ENCODE measurements around the gene RUBCN.
"Not testable (repeated sequence)": the region's sequence is repeated elsewhere in the genome, so short reads cannot be mapped to it uniquely, and the experiment has no call there.

RUBCN gene

GRCh38 chr3:197737319-197737649, 580 bp upstream of the RUBCN start:
- peak overlapping the region; percentile 95 for H3K4me3 ChIP-seq (ENCODE audit: low read length)
- DNase-seq (ENCODE audit: low read depth, low spot score), result no peak

GRCh38 chr3:197736010-197736490, 654 bp downstream of the RUBCN start:
- H3K4me3 ChIP-seq (ENCODE audit: low read length), result peak overlapping the region; percentile 85
- DNase-seq (ENCODE audit: low read depth, low spot score), result no peak

DNA sequence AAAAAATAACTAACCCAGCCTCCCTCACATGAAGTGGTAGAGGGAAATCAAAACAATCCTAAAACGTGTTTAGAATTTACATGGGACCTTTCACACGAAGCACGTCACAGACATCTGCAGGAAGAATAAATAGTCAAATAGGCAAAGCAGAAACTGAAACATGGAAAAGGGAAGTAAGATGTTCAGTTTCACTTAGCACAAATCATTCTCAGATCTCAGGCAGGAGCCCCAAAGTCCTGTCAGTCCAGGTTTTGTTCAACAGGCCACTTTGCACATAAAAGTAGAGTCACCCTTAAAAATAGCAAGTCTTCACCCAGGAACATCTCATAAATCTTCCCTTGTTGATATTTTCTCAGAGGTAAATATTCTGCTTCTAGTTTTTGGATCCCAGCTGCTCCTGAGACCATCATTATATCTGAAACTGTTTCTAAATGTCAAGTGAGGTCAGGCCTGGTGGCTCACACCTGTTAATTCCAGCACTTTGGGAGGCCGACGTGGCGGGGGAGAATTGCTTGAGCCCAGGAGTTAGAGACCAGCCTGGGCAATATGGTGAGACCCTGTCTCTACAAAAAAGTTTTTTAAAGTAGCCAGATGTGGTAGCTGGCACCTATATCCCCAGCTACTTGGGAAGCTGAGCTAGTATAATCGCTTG, 1.9 kb downstream of the RUBCN start:
- H3K4me3 ChIP-seq (ENCODE audit: low read length), result no peak overlapping the region

GRCh38 chr3:197733042-197733441, 3.7 kb downstream of the RUBCN start:
- no peak overlapping the region for H3K4me3 ChIP-seq (ENCODE audit: low read length)
- no peak for DNase-seq (ENCODE audit: low read depth, low spot score)

More for the DNA sequence above, 1.9 kb downstream of the RUBCN start:
- DNase-seq (ENCODE audit: low read depth, low spot score), result no peak

GRCh38 chr3:197731483-197731882, 5.2 kb downstream of the RUBCN start:
- not testable (repeated sequence) for H3K4me3 ChIP-seq (ENCODE audit: low read length); DNase-seq (ENCODE audit: low read depth, low spot score)

DNA sequence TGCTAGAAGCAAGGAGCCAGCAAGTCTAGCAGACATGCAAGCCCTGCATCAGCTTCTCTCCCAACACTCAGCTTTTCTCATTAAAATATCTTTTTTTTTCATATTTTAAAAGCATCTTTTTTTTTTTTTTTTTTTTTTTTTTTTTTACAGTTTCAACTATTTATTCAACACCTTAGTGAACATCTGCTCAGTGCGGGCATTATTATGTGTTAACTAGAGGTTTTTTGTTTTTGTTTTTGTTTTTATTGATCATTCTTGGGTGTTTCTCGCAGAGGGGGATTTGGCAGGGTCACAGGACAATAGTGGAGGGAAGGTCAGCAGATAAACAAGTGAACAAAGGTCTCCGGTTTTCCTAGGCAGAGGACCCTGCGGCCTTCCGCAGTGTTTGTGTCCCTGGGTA, 5.9 kb downstream of the RUBCN start:
- not testable (repeated sequence) for DNase-seq (ENCODE audit: low read depth, low spot score); H3K4me3 ChIP-seq (ENCODE audit: low read length)

- peak; percentile 62 for DNase-seq (ENCODE audit: low read depth, low spot score)
- H3K4me3 ChIP-seq (ENCODE audit: low read length), result no peak overlapping the region
These were observed 6.5 kb downstream of the RUBCN start for GRCh38 chr3:197730200-197730599.

DNA sequence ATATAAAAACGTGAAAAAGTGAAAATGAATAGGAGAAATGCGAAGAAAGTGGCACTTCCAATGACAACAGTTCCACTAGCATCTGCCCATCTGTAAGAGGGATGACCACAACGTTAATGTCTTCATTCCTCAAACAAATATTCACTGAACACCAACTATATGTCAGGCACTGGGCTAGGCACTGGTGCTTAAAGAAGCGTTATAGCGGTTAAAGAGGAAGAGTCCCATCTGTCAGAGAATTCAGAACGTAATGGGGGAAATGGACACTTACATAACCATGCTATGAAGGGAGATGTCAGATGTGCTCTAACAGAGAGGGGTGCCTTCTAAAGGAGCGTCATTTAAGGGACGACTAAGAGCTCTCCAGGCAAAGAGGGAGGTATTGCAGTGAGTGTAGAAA, 8.2 kb downstream of the RUBCN start:
- DNase-seq (ENCODE audit: low read depth, low spot score), result no peak
- no peak overlapping the region for H3K4me3 ChIP-seq (ENCODE audit: low read length)

- not testable (repeated sequence) for DNase-seq (ENCODE audit: low read depth, low spot score); H3K4me3 ChIP-seq (ENCODE audit: low read length)
These were observed 8.8 kb downstream of the RUBCN start for GRCh38 chr3:197727878-197728277.

- no peak overlapping the region for H3K4me3 ChIP-seq (ENCODE audit: low read length)
- no peak for DNase-seq (ENCODE audit: low read depth, low spot score)
These were observed 14.0 kb downstream of the RUBCN start for GRCh38 chr3:197722734-197723133.

DNA sequence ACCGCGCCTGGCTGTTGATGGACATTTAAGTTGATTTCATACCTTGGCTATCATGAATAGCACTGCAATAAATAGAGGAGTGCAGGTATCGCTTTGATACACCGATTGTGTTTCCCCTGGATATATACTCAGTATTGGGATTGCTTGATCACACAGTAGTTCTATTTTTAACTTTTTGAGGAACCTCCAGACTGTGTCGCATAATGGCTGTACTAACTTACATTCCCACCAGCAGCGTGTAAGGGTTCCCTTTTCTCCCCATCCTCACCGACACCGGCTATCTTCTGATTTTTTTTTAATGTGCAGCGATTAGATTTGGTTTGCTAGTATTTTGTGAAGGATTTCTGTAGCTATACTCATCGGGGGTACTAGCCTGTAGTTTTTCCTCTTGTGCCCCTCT, 16.0 kb downstream of the RUBCN start:
- H3K4me3 ChIP-seq (ENCODE audit: low read length), result no peak overlapping the region
- no peak for DNase-seq (ENCODE audit: low read depth, low spot score)

DNA sequence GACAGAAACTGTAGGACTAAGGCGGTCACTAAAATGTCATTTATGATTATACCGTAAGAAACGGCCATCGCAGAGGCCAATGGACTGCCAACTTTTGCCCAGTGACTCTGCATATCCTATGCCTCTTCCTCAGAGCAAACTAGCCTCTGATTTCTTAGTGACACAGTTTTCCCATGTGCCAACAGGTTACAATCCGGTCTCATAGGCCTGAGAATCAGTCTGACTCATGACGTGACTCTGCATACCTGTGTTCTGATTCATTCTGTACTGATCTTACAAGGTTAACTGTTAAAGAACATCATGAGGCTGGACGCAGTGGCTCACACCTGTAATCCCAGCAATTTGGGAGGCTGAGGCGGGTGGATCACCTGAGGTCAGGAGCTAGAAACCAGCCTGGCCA, 17.8 kb downstream of the RUBCN start:
- no peak overlapping the region for H3K4me3 ChIP-seq (ENCODE audit: low read length)
- DNase-seq (ENCODE audit: low read depth, low spot score), result no peak

DNA sequence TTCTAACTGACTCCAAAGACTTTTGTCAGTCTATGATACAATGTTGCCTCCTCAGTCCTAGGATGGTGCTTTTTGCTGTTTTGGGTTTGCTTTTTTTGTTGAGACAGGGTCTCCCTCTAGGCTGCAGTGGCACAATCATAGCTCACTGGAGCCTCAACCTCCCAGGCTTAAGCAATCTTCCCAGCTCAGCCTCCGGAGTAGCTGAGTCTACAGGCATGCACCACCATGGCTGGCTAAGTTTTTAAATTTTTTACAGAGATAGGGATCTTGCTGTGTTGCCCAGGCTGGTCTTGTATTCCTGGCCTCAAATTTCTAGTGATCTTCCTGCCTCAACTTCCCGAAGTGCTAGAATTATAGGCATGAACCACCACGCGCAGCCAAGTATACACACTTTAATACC, 22.5 kb downstream of the RUBCN start:
- no peak overlapping the region for H3K4me3 ChIP-seq (ENCODE audit: low read length)
- DNase-seq (ENCODE audit: low read depth, low spot score), result no peak

DNA sequence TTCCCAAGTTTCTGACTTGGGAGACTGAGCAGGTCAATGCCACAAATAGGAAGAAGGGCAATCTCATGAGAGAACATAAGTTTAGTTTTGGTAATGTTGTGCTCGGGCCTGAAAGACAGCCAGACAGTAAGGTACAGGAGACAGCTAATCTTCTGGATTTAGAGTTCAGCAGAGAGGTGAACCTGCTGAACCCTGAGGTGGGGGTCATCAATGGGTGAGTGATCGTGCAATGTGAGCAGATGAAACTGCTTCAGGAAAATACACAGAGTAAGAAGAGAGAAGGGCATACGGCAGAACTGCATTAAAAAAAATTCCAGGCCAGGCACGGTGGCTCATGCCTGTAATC, 23.3 kb downstream of the RUBCN start:
- DNase-seq (ENCODE audit: low read depth, low spot score), result no peak
- no peak overlapping the region for H3K4me3 ChIP-seq (ENCODE audit: low read length)

DNA sequence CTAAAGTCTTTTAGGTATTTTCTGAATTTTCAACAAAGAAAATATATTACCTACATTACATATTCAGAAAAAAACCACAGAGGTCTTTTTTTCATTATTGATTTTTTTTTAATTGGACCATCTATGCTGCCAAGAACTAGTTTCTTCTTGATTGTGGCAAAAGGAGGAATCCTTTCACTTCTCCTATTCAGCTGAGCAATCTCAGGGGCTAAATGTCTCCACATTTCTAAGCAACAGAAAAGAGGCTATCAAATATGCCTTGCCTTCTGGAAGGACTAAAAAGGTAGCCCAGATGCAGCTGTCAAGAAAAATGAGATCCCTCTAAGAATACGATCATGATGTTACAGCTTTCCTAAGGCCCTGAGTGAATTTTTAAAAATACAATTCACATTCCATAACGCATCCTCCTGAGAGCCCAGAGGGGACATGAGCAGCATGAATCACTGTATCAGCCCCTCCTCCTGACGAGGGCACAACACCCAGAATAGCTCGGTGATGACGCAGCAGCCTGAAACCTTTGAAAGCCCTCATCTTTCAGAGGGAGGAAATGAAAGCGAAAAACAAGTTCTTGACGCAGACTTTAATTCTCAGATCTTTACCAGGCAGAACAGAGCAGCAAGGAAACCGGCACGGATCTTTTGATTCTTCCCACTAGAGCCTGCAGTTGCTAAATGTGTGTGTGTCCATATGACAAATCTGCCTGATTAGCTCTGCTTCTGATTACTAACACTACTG, 24.6 kb downstream of the RUBCN start:
- peak; percentile 83 for DNase-seq (ENCODE audit: low read depth, low spot score)

GRCh38 chr3:197710965-197711364, 25.7 kb downstream of the RUBCN start:
- DNase-seq (ENCODE audit: low read depth, low spot score); H3K4me3 ChIP-seq (ENCODE audit: low read length): not testable (repeated sequence)

More for the DNA sequence above, 24.6 kb downstream of the RUBCN start:
- peak overlapping the region; percentile 25 for H3K4me3 ChIP-seq (ENCODE audit: low read length)

DNA sequence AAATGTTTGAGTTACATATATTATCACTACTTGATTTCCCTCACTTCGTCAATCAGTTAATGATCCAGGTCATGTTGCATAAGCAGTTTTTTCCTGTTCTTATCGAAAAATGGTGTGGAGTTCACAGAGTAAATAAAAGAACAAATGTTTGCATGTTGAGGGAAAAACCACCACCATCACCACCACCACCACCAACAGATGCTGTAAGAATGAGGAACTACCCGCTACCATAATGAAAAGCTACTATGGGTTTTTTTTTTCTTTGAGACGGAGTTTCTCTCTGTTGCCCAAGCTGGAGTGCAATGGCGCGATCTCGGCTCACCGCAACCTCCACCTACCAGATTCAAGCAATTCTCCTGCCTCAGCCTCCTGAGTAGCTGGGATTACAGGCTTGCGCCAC, 27.6 kb downstream of the RUBCN start:
- DNase-seq (ENCODE audit: low read depth, low spot score), result no peak
- H3K4me3 ChIP-seq (ENCODE audit: low read length), result no peak overlapping the region

- no peak for DNase-seq (ENCODE audit: low read depth, low spot score)
- H3K4me3 ChIP-seq (ENCODE audit: low read length), result no peak overlapping the region
These were observed 30.0 kb downstream of the RUBCN start for GRCh38 chr3:197706658-197707057.

GRCh38 chr3:197701841-197702240, 34.9 kb downstream of the RUBCN start:
- no peak for DNase-seq (ENCODE audit: low read depth, low spot score)
- H3K4me3 ChIP-seq (ENCODE audit: low read length), result no peak overlapping the region

GRCh38 chr3:197700095-197700494, 36.6 kb downstream of the RUBCN start:
- DNase-seq (ENCODE audit: low read depth, low spot score), result no peak
- no peak overlapping the region for H3K4me3 ChIP-seq (ENCODE audit: low read length)

- no peak overlapping the region for H3K4me3 ChIP-seq (ENCODE audit: low read length)
These were observed 39.3 kb downstream of the RUBCN start for GRCh38 chr3:197697355-197697754.

More at GRCh38 chr3:197697355-197697754, 39.3 kb downstream of the RUBCN start:
- DNase-seq (ENCODE audit: low read depth, low spot score), result no peak
